Glutamatergic neuron (in vitro differentiated cells): ENCODE data around the gene PRKG1. TPM values are rescaled to one million over a fixed set of nuclear protein-coding genes. Genes with fewer than 3 reads are reported as not detected.
"Not testable (repeated sequence)": the region's sequence is repeated elsewhere in the genome, so short reads cannot be mapped to it uniquely, and the experiment has no call there.

Experiments
- DNase-seq: peaks from one replicate; pipeline ENCODE4 v3.0.0; 2022
- H3K27ac Mint-ChIP-seq: one replicate; pipeline ENCODE4 v1.8.0; 2020; ENCODE audit warnings: mild to moderate bottlenecking, mixed read lengths, inconsistent platforms; ENCODE audit not compliant: unreplicated experiment
- H3K27me3 Mint-ChIP-seq: one replicate; pipeline ENCODE4 v1.8.0; 2020; ENCODE audit warnings: mild to moderate bottlenecking, moderate library complexity, mixed read lengths, inconsistent platforms; ENCODE audit not compliant: unreplicated experiment
- H3K36me3 Mint-ChIP-seq: one replicate; pipeline ENCODE4 v1.8.0; 2020; ENCODE audit warnings: mild to moderate bottlenecking, mixed read lengths, inconsistent platforms; ENCODE audit not compliant: unreplicated experiment
- H3K4me1 Mint-ChIP-seq: one replicate; pipeline ENCODE4 v1.8.0; 2020; ENCODE audit warnings: mild to moderate bottlenecking, low read depth, mixed read lengths, inconsistent platforms; ENCODE audit not compliant: unreplicated experiment
- H3K4me3 Mint-ChIP-seq: one replicate; pipeline ENCODE4 v1.8.0; 2020; ENCODE audit warnings: mild to moderate bottlenecking, mixed read lengths, inconsistent platforms; ENCODE audit not compliant: unreplicated experiment
- H3K9me3 Mint-ChIP-seq: one replicate; pipeline ENCODE4 v1.8.0; 2020; ENCODE audit warnings: mild to moderate bottlenecking, moderate library complexity, mixed read lengths, inconsistent platforms; ENCODE audit not compliant: unreplicated experiment
- CTCF ChIP-seq: fragments of 200-600 bp; sonication (generic); IDR thresholded peaks from one replicate; pipeline ENCODE4 v1.5.0; 2021; ENCODE audit not compliant: partially characterized antibody, unreplicated experiment
- total RNA-seq: library from RNA; stranded (reverse); fragmentation: NEBNext Ultra II Directional; extraction: Animal tissue kit (Norgen Biotek cat#: 25700); gene quantifications from one replicate; pipeline ENCODE4 v1.2.1, GENCODE V29; 2021; ENCODE audit not compliant: unreplicated experiment

Gene PRKG1
- total RNA-seq, 1 donor from 2014 or later, result 52.7 TPM

GRCh38 chr10:52228556-52228955 is 1154.3 kb downstream of the PRKG1 start:
- Mint-ChIP-seq H3K27ac (no peak overlapping the region), H3K4me1 (peaks cover 7% of the 10 kb centered on the region), H3K27me3 (peaks cover 5% of the 10 kb centered on the region), H3K4me3 (no peak overlapping the region), H3K9me3 (peaks cover 10% of the 10 kb centered on the region), H3K36me3 (no peaks in the 10 kb centered on the region)
- no peak for DNase-seq
- no peak for TF ChIP-seq CTCF

GRCh38 chr10:52229291-52229931 is 1155.1 kb downstream of the PRKG1 start:
- no peak overlapping the region for H3K4me3 Mint-ChIP-seq
- H3K27me3 Mint-ChIP-seq, result peaks cover 5% of the 10 kb centered on the region
- TF ChIP-seq CTCF, result no peak
- H3K27ac Mint-ChIP-seq, result no peak overlapping the region
- no peak for DNase-seq
- H3K4me1 Mint-ChIP-seq, result peaks cover 5% of the 10 kb centered on the region
- H3K9me3 Mint-ChIP-seq, result peaks cover 10% of the 10 kb centered on the region
- no peaks in the 10 kb centered on the region for H3K36me3 Mint-ChIP-seq

GRCh38 chr10:52232561-52233350 is 1158.5 kb downstream of the PRKG1 start:
- Mint-ChIP-seq H3K4me3 (peak overlapping the region; percentile 95), H3K4me1 (peaks cover 5% of the 10 kb centered on the region), H3K36me3 (no peaks in the 10 kb centered on the region), H3K27me3 (peaks cover 5% of the 10 kb centered on the region), H3K9me3 (peaks cover 9% of the 10 kb centered on the region), H3K27ac (peak overlapping the region; percentile 88)
- no peak for TF ChIP-seq CTCF
- DNase-seq, result no peak

GRCh38 chr10:52233351-52233991 is 1159.2 kb downstream of the PRKG1 start:
- DNase-seq, H3K27me3 Mint-ChIP-seq: not testable (repeated sequence)

GRCh38 chr10:52239771-52240170 is 1165.5 kb downstream of the PRKG1 start:
- Mint-ChIP-seq H3K9me3 (peaks cover 2% of the 10 kb centered on the region), H3K4me3 (no peak overlapping the region), H3K4me1 (no peaks in the 10 kb centered on the region), H3K27me3 (no peaks in the 10 kb centered on the region), H3K36me3 (no peaks in the 10 kb centered on the region), H3K27ac (no peak overlapping the region)
- TF ChIP-seq CTCF, result no peak
- DNase-seq, result no peak

More at GRCh38 chr10:52233351-52233991, 1159.2 kb downstream of the PRKG1 start:
- Mint-ChIP-seq H3K27ac (peak overlapping the region; percentile 88), H3K4me3 (peak overlapping the region; percentile 95)
- H3K9me3 Mint-ChIP-seq, H3K36me3 Mint-ChIP-seq, H3K4me1 Mint-ChIP-seq: not testable (repeated sequence)
